GM10248 (cell line): ENCODE data around the gene SNRNP27.
"Not testable (repeated sequence)": the region's sequence is repeated elsewhere in the genome, so short reads cannot be mapped to it uniquely, and the experiment has no call there.

Experiments
- CTCF ChIA-PET: fragments of 300-600 bp; sonication (Branson Sonifier 250); formaldehyde crosslinking; extraction: SDS; loops from one replicate; lab custom pipeline; 2021; ENCODE audit warnings: antibody characterized with exemption; lab: Yijun Ruan, JAX
- POLR2A ChIA-PET: fragments of 350-650 bp; sonication (Branson Sonifier 250); formaldehyde crosslinking; extraction: SDS; loops from one replicate; lab custom pipeline; 2020; ENCODE audit warnings: antibody characterized with exemption; lab: Yijun Ruan, JAX
- DNase-seq: peaks from one replicate; pipeline ENCODE4 v3.0.0; 2012; ENCODE audit errors: extremely low spot score
- CTCF ChIP-seq: IDR thresholded peaks from 2 replicates; pipeline ENCODE4 v1.5.1; 2012; ENCODE audit warnings: mild to moderate bottlenecking, low read depth; ENCODE audit errors: extremely low read depth, missing control alignments, control extremely low read depth

Gene SNRNP27

GRCh38 chr2:69848186-69848790 lies 45.5 kb upstream of the SNRNP27 start:
- CTCF ChIA-PET, result interaction anchor here (1.2 to 2.9 kb wide), 4 partner anchors 12 to 123 kb away, joined by 3 to 10 read pairs (median 4); no protein-coding TSS in a partner anchor
- DNase-seq, result no peak
- TF ChIP-seq CTCF, result no peak
- POLR2A ChIA-PET, result no interaction called here

GRCh38 chr2:69858261-69858660 lies 35.5 kb upstream of the SNRNP27 start:
- TF ChIP-seq CTCF, result no peak
- no peak for DNase-seq
- POLR2A ChIA-PET, result no interaction called here
- CTCF ChIA-PET, result interaction anchor here (1.3 kb wide), 1 partner anchor 14 kb away, joined by 3 read pairs; no protein-coding TSS in a partner anchor

GRCh38 chr2:69863298-69863697 lies 30.5 kb upstream of the SNRNP27 start:
- DNase-seq, result no peak
- POLR2A ChIA-PET, result no interaction called here
- CTCF ChIA-PET, result interaction anchor here (0.8 to 1.8 kb wide), 5 partner anchors 15 to 138 kb away, joined by 3 to 5 read pairs (median 3); no protein-coding TSS in a partner anchor
- TF ChIP-seq CTCF, result no peak

GRCh38 chr2:69888451-69888850 lies 5.3 kb upstream of the SNRNP27 start:
- ChIA-PET CTCF (interaction anchor here (0.6 to 1.7 kb wide), 6 partner anchors 8 to 163 kb away, joined by 3 to 8 read pairs (median 4); no protein-coding TSS in a partner anchor), POLR2A (no interaction called here)
- TF ChIP-seq CTCF, result no peak
- no peak for DNase-seq

- TF ChIP-seq CTCF, result no peak
- CTCF ChIA-PET, result interaction anchor here (0.7 to 1.7 kb wide), 5 partner anchors 9 to 164 kb away, joined by 3 to 8 read pairs (median 4); no protein-coding TSS in a partner anchor
- POLR2A ChIA-PET, result no interaction called here
- DNase-seq, result no peak
Measured at GRCh38 chr2:69889302-69889701, 4.5 kb upstream of the SNRNP27 start.

GRCh38 chr2:69890881-69891280 lies 2.9 kb upstream of the SNRNP27 start:
- DNase-seq, result no peak
- no peak for TF ChIP-seq CTCF
- CTCF ChIA-PET, result no interaction called here
- POLR2A ChIA-PET, result no interaction called here

GRCh38 chr2:69892838-69893424 lies 825 bp upstream of the SNRNP27 start:
- CTCF ChIA-PET, result interaction anchor here (1.8 to 4.2 kb wide), 3 partner anchors 19 to 168 kb away, joined by 7 to 15 read pairs (median 8); partner anchors contain the start of gene MXD1
- DNase-seq, POLR2A ChIA-PET: not testable (repeated sequence)

- CTCF ChIA-PET, result interaction anchor here (0.8 to 4.2 kb wide), 4 partner anchors 9 to 170 kb away, joined by 3 to 15 read pairs (median 5); no protein-coding TSS in a partner anchor
- POLR2A ChIA-PET, DNase-seq: not testable (repeated sequence)
Measured at GRCh38 chr2:69894737-69895136, 981 bp downstream of the SNRNP27 start.
